RWPE2 (cell line): Measurements from ENCODE around the gene SSRP1.

Source experiments
- ATAC-seq: fragments of 200-7000 bp; cut with Tn5 transposase; 3 replicates; pipeline ENCODE4 v1.9.1; 2021; ENCODE audit warnings: low read depth
- DNase-seq: peaks from one replicate; pipeline ENCODE4 v3.0.0-alpha.2; 2020; ENCODE audit warnings: low spot score
- H3K27ac ChIP-seq: fragments of 450-650 bp; 2 replicates; pipeline ENCODE4 v1.5.1; 2017; ENCODE audit warnings: mild to moderate bottlenecking; ENCODE audit not compliant: poor library complexity, severe bottlenecking
- H3K27me3 ChIP-seq: fragments of 250-450 bp; sonication (Bioruptor Pico); 2 replicates; pipeline ENCODE4 v1.5.1; 2021; ENCODE audit warnings: mild to moderate bottlenecking, moderate library complexity; ENCODE audit not compliant: insufficient read depth, poor library complexity, severe bottlenecking
- H3K36me3 ChIP-seq: fragments of 250-450 bp; sonication (Bioruptor Pico); 2 replicates; pipeline ENCODE4 v1.5.1; 2020; ENCODE audit warnings: low read depth, mild to moderate bottlenecking, moderate library complexity
- H3K4me1 ChIP-seq: fragments of 250-450 bp; sonication (Bioruptor Pico); 2 replicates; pipeline ENCODE4 v1.5.1; 2021; ENCODE audit warnings: mild to moderate bottlenecking, moderate library complexity; ENCODE audit not compliant: insufficient read depth, poor library complexity, severe bottlenecking
- H3K4me3 ChIP-seq: fragments of 250-450 bp; sonication (Bioruptor Pico); 2 replicates; pipeline ENCODE4 v1.5.1; 2021; ENCODE audit warnings: mild to moderate bottlenecking, moderate library complexity; ENCODE audit not compliant: severe bottlenecking
- H3K9me3 ChIP-seq: fragments of 250-450 bp; sonication (Bioruptor Pico); 2 replicates; pipeline ENCODE4 v1.5.1; 2021; ENCODE audit warnings: mild to moderate bottlenecking, moderate library complexity; ENCODE audit not compliant: severe bottlenecking
- TF ChIP-seq, protein P1 (sequence below): fragments of 450-650 bp; IDR thresholded peaks from one replicate; pipeline ENCODE4 v1.5.1; 2017; ENCODE audit warnings: mild to moderate bottlenecking, moderate library complexity; ENCODE audit not compliant: poor library complexity, severe bottlenecking

The SSRP1 gene

DNA sequence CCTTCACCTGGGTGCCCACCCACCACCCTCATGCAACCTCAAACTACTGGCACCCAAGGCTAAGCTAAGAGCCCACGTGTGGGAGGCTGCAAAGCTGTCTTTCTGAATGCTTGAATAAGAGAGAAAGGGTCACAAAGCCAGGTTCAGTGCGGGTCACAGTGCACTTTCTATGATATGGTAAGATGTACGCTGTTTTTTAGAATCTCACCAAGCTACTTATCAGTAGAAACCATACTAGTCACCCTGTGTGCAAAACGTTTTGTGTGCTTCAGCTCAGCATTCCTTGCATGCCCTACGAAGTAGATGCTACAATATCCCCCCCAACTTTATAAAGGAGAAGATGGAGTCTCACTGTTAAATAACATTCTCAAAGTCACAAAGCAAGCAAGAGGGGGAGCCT is 17.3 kb upstream of the SSRP1 start:
- ATAC-seq (no peak), DNase-seq (no peak)
- no peak overlapping the region for H3K4me3 ChIP-seq
- TF ChIP-seq, protein P1, sequence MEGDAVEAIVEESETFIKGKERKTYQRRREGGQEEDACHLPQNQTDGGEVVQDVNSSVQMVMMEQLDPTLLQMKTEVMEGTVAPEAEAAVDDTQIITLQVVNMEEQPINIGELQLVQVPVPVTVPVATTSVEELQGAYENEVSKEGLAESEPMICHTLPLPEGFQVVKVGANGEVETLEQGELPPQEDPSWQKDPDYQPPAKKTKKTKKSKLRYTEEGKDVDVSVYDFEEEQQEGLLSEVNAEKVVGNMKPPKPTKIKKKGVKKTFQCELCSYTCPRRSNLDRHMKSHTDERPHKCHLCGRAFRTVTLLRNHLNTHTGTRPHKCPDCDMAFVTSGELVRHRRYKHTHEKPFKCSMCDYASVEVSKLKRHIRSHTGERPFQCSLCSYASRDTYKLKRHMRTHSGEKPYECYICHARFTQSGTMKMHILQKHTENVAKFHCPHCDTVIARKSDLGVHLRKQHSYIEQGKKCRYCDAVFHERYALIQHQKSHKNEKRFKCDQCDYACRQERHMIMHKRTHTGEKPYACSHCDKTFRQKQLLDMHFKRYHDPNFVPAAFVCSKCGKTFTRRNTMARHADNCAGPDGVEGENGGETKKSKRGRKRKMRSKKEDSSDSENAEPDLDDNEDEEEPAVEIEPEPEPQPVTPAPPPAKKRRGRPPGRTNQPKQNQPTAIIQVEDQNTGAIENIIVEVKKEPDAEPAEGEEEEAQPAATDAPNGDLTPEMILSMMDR: no peak
- H3K36me3 ChIP-seq: no peaks in the 10 kb centered on the region
- H3K4me1 ChIP-seq: no peaks in the 10 kb centered on the region
- no peaks in the 10 kb centered on the region for H3K27me3 ChIP-seq
- no peaks in the 10 kb centered on the region for H3K9me3 ChIP-seq
- H3K27ac ChIP-seq: no peak overlapping the region

DNA sequence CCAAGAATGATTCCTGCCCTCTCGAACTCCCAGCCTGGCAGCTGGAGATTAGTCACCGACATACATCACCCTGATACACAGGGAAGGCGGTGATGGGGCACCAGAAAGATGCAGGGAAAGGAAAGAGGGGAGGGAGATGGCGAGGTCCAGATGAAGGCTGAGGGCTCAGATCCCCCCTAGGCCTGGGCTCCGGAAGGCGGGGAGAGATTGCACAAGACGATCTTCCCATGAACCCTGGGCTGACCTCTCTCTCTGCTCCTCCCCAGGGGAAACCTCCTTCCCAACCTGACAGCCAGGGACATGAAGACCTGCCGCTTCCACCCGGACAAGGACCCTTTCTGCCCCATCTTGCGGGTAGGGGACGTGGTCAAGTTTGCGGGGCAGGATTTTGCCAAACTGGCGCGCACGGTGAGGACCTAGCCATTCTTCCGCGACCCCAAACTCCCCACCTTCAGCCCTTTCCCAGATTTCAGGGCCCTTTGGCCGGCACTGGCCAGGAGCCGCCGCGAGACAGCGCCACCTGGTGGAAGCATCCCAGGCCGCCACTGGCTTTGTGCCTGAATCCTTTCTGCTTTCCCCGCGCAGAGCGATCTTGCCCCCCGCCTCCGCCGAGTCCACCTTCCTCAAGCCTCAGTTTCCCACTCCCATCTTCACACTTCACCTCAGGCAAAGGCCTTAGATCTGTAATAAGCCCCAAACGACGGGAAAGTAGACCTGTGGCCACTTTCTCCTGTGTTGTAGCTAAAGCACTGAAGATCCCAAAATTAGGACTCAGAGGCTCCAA is 14.0 kb upstream of the SSRP1 start:
- Histone ChIP-seq H3K4me1 (no peaks in the 10 kb centered on the region), H3K27ac (no peak overlapping the region), H3K36me3 (no peaks in the 10 kb centered on the region), H3K27me3 (no peaks in the 10 kb centered on the region), H3K9me3 (no peaks in the 10 kb centered on the region), H3K4me3 (no peak overlapping the region)
- peak; percentile 47; the same call in 1 of the 3 replicates for ATAC-seq
- DNase-seq: no peak
- TF ChIP-seq, protein P1: peak; percentile 82

DNA sequence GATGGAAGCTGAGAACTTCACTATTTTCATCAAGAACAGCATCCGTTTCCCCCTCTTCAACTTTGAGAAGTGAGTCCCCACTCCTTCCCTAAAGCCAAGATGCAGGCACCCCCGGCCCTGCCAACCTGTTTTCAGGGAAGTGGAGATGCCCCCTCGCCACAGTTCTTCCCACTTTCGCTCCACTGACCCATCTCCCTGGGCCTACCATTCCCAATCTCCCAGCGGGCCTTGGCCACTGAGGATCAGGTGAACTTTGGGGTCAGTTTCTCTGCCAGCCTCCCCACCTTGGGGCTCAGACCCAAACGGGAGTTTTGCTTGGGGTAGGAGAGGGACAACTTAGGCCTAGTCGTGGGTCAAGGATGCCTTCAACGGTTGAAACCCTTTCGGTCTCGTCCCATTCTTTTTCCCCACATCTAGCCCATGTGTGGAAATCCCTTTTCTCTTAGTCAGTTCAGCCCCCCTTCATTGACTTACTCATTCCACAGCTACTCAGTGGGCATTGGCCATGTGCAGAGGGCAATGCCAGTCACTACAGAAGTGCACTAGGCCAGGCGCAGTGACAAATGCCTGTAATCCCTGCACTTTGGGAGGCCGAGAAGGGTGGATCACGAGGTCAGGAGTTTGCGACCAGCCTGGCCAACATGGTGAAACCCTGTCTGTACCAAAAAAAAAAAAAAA is 13.1 kb upstream of the SSRP1 start:
- no peaks in the 10 kb centered on the region for H3K4me1 ChIP-seq
- no peak overlapping the region for H3K27ac ChIP-seq
- ATAC-seq (no peak), DNase-seq (no peak)
- H3K27me3 ChIP-seq: no peaks in the 10 kb centered on the region
- H3K9me3 ChIP-seq: no peaks in the 10 kb centered on the region
- H3K36me3 ChIP-seq: no peaks in the 10 kb centered on the region
- TF ChIP-seq, protein P1: no peak
- H3K4me3 ChIP-seq: no peak overlapping the region

DNA sequence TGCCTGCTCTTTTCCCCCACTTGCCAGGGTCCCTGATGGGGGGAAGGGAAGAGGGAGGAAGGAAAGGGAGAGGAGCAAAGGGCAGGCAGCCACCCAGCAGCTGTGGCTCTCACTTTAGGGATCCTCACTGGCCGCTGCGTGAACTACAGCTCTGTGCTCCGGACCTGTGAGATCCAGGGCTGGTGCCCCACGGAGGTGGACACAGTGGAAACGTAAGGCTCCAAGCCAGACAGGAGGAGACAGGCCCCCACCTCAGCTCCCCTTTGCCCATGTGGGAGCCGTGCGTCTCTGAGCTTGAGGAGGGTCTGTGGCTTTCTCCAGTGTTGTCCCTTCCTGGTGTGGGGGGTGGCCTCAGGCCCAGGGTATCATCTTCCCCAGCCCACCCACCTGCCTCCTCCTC is 12.4 kb upstream of the SSRP1 start:
- no peak overlapping the region for H3K4me3 ChIP-seq
- H3K36me3 ChIP-seq: no peaks in the 10 kb centered on the region
- ATAC-seq (no peak), DNase-seq (no peak)
- no peaks in the 10 kb centered on the region for H3K27me3 ChIP-seq
- no peaks in the 10 kb centered on the region for H3K9me3 ChIP-seq
- TF ChIP-seq, protein P1: no peak
- H3K27ac ChIP-seq: no peak overlapping the region
- H3K4me1 ChIP-seq: no peaks in the 10 kb centered on the region

DNA sequence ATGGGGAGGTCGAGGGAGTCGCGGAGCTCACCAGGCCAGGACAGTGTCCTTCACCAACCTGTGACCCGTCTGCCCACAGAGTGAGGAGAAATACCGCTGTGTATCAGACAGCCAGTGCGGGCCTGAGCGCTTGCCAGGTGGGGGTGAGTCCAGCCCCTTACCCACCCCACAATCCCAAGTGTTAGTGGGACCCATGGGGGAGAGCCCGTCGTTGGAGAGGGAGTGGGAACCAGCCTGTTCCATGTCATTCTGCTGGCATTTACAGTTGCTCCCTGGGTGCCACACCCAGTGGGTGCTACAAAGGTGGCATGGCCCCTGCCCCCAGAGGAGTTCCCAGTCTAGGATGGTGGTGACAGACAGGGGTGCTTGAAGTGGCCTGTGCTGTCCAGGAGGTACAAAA is 11.6 kb upstream of the SSRP1 start:
- H3K4me3 ChIP-seq: no peak overlapping the region
- TF ChIP-seq, protein P1: no peak
- no peaks in the 10 kb centered on the region for H3K27me3 ChIP-seq
- no peak overlapping the region for H3K27ac ChIP-seq
- DNase-seq (no peak), ATAC-seq (no peak)
- H3K9me3 ChIP-seq: no peaks in the 10 kb centered on the region
- no peaks in the 10 kb centered on the region for H3K4me1 ChIP-seq
- H3K36me3 ChIP-seq: no peaks in the 10 kb centered on the region
